NOMO-1 treated with DMSO at 0.1 percent for 48 hours (cell line): ENCODE data around the gene WSCD1.
A peak's percentile ranks its signal among the peaks of the same experiment; 100 is the strongest.

Source experiments
- DNase-seq: peaks from one replicate; lab custom pipeline; 2025; ENCODE audit not compliant: unreplicated experiment; lab: John Stamatoyannopoulos, UW

WSCD1 gene

DNA sequence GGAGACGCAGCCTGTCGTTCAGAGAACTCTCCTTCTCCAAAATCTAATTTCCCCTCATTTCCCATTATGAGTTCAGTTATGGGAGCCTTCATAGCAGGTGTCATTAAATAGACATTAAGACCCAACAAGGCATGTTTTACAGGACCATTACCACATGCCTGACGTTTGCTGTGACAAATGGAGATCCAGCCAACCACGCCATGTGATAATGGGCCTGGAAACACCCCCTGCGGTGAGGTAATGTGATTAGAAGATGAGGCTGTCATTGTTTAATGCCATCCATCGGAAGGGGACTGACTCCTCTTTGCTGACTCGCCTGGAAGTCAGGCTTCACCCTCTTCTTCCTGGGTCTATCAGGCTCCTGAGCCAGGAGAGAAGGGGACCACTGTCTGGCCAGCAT, 76.9 kb downstream of the WSCD1 start:
- no peak for DNase-seq

DNA sequence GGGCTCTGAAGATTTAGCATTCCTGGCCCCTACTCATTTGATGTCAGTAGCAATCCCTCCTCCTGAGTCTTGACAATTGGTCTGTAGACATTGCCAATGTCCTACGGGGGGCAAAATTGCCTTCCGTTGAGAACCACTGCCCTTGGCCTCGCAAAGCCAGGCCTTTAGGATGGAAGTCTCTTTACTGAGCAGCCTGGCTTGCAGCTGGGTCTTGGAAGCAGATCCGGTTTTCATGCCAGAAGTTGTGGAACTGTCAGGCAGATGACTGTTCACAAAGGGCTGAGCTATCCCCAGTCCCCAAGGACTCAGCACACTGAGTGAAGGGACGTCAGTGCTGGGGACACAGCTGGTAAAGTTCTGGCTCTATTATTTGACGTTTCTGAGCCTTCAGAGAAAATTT, 83.2 kb downstream of the WSCD1 start:
- no peak for DNase-seq

DNA sequence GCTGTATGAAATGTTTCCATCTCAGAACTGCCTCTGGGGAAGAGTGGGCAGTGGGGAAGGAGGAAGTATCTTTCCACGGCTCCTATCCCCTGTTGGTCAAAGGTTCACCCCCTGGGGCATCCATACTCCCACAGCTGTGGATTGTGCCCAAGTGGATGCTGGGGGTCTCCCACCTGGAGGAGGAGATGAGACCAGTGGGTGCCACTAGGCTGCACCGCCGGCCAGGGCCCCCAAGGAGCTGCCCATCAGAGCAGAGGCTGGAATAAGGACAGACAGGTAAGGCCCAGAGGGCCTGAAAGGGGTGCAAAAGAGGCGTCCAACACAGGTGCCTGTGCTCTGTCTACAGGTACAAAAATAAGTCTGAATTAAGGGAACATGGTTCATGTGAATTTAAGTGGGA, 87.5 kb downstream of the WSCD1 start:
- no peak for DNase-seq

DNA sequence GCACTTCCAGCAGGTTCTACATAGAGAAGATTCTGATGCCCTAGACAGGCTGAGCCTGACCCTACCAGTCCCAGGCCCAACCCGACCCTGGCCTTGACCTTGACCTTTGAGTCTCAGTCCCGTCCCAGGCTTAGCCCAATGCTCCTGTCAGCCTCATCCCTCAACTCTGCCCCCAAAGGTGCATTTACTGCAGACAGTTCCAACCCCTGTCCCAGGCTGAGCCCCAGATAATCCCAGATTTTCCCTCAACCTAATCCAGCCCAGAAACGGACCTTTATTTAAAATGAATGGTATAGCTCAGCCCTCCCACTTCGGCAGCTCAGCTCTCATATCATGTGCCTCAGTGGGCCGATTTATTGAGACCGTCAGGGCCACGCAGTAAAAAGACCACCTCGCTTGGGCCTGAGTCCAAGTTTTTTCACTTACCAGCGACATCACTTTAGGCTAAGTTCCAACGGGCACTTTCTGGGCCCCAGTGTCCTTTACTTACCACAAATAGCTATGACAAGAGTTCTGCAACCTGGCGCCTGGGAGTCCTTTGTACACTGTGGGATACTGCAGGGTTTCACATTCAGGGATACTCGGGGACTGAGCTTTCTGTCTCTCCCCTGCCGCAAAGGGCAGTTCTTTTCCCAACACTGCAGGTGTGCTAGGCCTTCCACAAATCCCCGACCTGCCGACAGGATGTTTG, 89.5 kb downstream of the WSCD1 start:
- DNase-seq, result no peak

DNA sequence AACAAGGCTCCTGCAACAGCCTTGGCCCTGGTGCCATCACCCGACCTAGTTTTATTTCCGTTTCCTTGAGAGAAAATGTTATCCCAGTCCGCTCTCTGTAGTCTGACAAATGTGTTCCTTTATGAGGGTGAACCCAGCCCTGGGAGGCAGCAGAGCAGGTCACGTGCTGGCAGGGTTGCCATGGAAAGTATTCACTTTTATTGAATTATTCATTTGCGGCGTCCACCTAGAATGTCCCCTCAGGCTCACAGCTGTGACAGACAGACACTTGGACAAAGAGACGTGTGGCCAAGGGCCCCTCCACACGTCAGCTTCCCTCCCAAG, 90.0 kb downstream of the WSCD1 start:
- DNase-seq, result no peak

DNA sequence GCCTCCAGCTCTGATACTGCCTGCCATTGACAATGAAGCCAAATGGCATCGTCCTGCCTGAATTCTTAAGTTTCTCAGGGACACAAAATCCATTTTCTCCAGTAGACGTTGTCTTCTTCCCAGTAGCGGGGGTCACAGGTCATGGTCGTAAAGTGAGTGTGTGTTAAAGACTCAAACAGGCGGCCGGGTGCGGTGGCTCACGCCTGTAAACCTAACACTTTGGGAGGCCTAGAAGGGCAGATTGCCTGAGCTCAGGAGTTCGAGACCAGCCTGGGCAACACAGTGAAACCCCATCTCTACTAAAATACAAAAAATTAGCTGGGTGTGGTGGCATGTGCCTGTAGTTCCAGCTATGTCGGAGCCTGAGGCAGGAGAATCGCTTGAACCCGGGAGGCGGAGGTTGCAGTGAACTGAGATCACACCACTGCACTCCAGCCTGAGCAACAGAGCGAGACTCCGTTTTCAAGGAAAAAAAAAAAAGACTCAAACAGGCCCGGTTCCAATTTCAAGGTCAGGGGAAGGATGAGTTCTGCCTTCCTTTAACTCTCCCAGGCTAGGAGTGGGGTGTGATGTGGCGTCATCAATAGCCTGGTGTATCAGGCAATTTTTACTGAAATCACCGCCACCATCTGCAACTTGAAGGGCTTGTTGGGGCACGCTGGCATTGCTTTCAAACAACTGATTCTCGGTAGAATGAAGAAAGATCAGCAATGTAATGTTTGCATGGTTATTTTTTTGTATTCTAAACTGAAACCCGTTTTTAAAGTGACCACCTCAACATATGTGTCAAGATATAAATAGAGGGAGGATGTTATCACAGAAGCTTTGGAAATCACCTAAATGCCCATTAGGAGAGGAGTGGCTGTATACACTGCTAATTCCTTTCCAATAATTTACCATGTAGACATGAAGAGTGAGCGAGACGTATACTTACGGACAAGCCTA, 91.0 kb downstream of the WSCD1 start:
- no peak for DNase-seq

DNA sequence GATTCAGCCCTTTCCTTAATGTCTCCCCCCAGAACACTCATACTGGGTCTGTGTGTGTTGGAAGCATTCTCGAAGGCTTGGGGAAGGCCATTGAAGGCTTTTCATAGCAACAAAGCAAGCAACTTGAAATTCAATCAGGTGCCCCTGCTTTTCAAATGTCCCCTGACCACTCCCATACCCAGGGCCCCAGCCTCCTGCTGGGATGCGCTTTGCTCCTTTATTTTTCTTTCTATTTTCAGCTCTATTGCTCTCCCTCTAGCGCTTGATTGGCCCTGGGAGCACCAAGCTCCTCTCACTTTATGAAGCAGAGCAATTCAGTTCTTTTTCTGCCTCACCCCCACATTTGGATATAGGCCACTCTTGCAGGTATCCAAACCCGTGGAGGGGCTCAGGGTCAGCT, 92.0 kb downstream of the WSCD1 start:
- no peak for DNase-seq

DNA sequence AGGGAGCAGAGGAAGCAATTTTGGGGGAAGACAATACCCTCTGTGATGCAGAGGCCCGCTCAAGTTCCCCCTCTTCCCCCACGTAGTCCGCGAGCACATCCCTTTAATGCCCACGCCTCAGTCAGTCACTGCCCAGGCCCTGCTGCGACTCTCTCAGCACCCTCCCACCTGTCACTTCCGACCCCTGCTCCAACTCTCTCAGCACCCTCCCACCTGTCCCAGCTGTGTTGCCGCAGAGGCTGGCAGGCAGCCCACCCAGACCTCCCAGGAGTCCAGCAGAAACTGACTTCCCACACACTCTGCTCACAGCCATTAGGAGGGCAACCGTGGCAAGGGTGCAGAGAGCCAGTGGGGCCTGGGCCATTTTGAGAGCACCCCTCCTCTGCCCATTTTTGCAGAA, 92.7 kb downstream of the WSCD1 start:
- no peak for DNase-seq

DNA sequence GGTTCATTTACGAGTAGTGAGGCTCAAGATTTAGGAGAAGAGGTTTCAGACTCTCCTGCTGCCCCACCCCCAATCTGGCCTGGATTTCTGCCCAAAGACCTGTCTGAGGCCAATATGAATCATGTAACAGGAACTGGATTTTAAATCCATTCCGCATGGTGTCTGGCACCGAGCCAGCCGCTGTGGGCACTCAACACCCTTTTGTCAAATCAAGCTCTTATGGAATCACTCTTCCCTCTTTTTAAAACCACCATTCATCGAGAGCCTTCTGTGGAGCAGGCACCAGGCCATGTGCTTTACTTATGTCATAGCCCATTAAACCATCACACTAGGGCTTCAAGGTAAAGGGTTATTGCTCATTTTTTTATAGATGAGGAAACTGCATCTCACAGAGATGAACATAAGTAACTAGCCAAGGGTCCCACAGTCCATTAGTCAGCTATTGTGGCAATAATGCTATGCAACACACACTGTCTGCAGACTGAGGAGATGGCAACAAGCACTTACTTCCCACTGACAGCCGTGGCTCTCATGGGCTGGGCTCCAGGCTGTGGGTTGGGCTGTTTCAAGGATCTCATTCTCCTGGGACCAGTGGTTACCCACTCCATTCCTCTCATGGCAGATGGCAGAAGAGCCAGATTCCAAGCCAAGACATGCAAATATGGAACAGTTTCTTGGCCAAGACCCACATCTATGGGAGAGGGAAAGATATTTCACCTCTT, 93.6 kb downstream of the WSCD1 start:
- no peak for DNase-seq

DNA sequence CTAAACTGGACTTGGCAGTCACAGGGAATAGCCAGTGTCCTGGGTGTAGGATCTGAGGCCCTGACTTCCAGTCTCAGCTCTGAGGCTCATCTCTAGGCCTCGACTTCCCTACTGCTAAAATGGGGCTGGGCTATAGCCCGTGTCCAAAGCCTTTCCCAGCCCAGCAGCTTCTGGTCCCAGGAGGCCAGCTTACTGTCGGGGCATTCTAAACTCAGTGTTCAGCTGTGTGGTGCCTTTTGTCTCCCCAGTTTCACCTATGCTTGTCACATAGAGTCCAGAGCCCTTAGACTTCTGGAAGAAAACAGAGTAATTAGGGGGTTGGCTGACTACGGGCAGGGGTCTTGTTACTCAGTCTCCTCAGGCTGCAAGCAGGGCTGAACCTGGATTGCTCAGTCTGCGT, 94.8 kb downstream of the WSCD1 start:
- no peak for DNase-seq

DNA sequence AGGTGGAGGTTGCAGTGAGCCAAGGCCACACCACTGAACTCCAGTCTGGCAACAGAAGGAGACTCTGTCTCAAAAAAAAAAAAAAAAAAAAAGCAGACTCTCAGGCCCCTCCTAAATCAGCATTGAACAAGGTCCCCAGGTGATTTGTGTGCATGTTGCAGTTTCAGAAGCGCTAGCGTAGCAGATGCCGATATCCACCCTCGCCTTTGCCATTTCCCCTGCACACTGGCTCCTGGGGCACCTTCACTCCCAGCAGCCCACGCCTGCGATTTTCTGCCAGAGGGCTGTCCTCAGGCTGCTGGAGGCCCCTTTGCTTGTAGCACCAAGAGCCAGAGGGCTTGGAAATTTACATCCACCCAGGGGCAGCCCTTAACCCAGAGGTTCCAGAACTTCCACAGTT, 95.6 kb downstream of the WSCD1 start:
- no peak for DNase-seq

DNA sequence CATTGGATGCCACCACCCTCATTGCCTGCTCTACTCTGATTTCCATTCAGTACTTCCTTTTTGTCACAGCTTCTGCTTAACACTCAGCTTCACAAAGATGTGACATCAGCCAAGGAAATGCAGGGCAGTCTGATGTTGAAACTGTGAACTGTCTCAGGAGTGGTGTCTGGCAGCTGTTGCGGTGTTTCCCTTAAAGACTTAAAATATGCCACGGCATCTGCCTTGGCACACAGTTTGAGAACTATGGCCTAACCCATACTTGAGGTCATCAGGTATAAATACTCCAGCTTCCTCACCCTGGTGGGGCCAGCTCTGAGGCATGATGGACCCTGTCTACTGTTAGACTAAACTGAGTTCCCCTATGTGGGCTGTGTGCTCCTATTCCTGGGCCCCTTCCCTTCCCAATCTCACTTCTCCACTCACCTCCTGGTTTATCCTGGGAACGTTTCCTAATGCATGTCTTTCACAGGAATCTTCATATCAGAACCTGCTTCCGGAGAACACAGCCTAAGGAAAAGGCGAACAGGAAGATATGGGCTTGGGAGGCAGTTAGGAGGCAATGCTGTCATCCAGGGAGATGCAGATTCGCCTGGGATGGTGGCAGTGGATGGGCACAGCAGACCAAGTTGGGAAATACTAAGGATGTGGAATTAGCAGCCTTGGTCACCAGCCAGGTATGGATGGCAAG, 96.5 kb downstream of the WSCD1 start:
- peak; percentile 56 for DNase-seq

DNA sequence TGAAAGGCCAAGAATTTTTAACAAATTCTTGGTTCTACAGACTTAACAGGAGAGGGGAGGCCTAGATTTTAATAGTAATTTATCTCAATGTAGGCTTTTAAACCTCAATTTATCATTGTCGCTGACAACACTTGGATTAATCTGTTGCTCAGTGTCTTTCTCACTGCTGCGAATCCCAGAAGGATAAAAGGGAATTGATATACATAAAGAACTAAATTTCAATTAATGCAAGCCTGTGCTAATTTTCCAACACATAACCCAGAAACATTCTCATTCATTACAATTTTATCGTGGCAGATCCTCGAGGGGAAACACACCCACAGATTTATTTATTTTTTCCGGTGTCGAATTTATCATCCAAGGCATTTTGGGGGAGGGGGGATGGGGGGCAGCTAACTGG, 98.1 kb downstream of the WSCD1 start:
- DNase-seq, result no peak

DNA sequence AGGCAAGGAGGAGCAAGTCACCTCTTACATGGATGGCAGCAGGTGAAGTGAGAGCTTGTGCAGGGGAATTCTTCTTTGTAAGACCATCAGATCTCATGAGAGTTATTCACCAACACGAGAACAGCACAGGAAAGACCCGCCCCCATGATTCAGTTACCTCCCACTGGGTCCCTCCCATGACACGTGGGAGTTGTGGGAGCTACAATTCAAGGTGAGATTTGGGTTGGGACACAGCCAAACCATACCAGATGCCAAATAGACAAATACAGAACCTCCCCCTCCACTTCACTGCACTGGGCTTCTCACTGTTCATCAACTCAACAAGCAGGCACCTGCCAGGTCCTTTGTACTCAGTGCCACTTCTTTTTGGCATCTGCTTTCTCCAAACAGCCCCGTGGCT, 100.2 kb downstream of the WSCD1 start:
- no peak for DNase-seq

DNA sequence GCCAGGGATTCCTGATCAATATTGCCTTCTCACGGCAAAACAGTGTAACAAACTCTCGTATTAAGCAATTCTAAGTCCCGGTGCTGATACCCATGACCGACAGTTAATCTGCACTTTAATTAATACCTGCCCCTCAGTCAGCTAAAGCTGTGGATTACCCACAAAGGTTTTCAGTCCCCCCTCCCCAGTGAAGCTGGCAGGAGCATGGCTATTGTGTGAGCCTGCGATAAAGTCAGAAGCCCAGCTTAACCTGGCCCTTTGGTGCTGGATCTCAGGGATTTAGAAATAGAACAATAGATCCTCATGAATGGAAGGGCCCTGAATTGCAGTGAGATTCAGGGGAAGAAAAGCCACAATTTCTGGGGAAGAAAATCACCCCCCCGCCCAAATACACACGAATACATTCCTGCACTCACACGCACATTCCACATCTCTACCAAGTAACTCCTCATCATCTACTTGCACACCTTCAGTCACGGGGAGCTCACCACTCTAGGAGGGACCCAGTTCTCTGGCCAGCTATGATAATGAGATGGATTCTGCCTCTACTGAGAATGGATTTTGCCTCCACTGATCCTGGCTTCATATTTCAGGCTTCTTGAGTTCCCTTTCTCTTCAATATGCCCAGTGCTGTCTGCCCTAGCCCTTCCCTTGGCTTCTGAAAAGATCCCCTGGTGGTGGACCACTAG, 102.6 kb downstream of the WSCD1 start:
- no peak for DNase-seq

DNA sequence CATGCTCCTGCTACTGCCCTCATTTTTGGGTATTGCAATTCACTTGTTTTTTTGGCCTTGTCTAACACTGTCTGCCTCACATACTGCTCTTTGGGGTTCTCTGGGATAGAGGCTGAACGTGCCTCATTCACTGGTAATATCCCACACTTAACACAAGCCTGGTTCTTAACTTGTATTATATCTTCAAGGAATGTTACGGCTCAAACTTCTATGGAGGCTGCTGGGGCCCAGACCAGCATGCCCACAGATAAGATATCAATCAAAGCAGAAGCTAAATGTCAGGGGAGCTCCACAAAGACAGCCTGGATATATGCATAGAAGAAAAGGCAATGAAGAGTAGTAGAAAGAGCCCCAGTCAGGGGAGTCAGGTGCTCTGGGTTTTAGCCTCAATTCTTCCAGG, 103.5 kb downstream of the WSCD1 start:
- no peak for DNase-seq
